Fibroblast of lung (primary cell): ENCODE data around the gene CCP110. TPM values are rescaled to one million over a fixed set of nuclear protein-coding genes. Genes with fewer than 3 reads are reported as not detected.

Experiments
- DNase-seq, 2 donors: peaks; one replicate each; pipeline versions ENCODE4 v3.0.0 to v3.0.0-alpha.2; 2010; ENCODE audit warnings: low read depth in 2 of 2
- H2AFZ ChIP-seq: 2 replicates; pipeline ENCODE4 v1.5.1; 2012; ENCODE audit warnings: low read length, control low read depth, inconsistent platforms
- H3K27ac ChIP-seq: 2 replicates; pipeline ENCODE4 v1.5.1; 2011; ENCODE audit warnings: low read length, control low read depth; ENCODE audit not compliant: insufficient read depth
- H3K27me3 ChIP-seq: 2 replicates; pipeline ENCODE4 v1.5.1; 2011; ENCODE audit warnings: mild to moderate bottlenecking, low read length; ENCODE audit not compliant: control insufficient read depth, insufficient read depth
- H3K36me3 ChIP-seq: 2 replicates; pipeline ENCODE4 v1.5.1; 2011; ENCODE audit warnings: low read length; ENCODE audit not compliant: control insufficient read depth, insufficient read depth
- H3K4me1 ChIP-seq: 2 replicates; pipeline ENCODE4 v1.5.1; 2011; ENCODE audit warnings: low read length; ENCODE audit not compliant: control insufficient read depth, insufficient read depth; ENCODE audit errors: extremely low read depth
- H3K4me2 ChIP-seq: 2 replicates; pipeline ENCODE4 v1.5.1; 2011; ENCODE audit warnings: low read length, control low read depth; ENCODE audit not compliant: insufficient read depth; ENCODE audit errors: extremely low read depth
- H3K4me3 ChIP-seq, 4 experiments: fragments of 200-600 bp in 1 of 4; sonication (generic) in 1 of 4; replicated peaks in 1 of 4; 2 replicates each; pipeline ENCODE4 v1.5.1; 2011 to 2016; ENCODE audit warnings: low read length in 4 of 4, low read depth in 3 of 4, mild to moderate bottlenecking in 3 of 4, control low read depth in 2 of 4, inconsistent platforms in 1 of 4, mixed read lengths in 1 of 4; ENCODE audit not compliant: insufficient read depth in 1 of 4; ENCODE audit errors: control extremely low read depth in 1 of 4
- H3K79me2 ChIP-seq: 2 replicates; pipeline ENCODE4 v1.5.1; 2012; ENCODE audit warnings: mild to moderate bottlenecking, low read length, inconsistent platforms; ENCODE audit not compliant: control insufficient read depth, insufficient read depth
- H3K9ac ChIP-seq: 2 replicates; pipeline ENCODE4 v1.5.1; 2011; ENCODE audit warnings: mild to moderate bottlenecking, low read length, control low read depth; ENCODE audit not compliant: insufficient read depth
- H3K9me3 ChIP-seq: 2 replicates; pipeline ENCODE4 v1.5.1; 2012; ENCODE audit warnings: low read depth, low read length; ENCODE audit not compliant: control insufficient read depth, insufficient read depth
- H4K20me1 ChIP-seq: 2 replicates; pipeline ENCODE4 v1.5.1; 2011; ENCODE audit warnings: low read length; ENCODE audit not compliant: control insufficient read depth, insufficient read depth; ENCODE audit errors: extremely low read depth
- CTCF ChIP-seq, 2 donors: IDR thresholded peaks in 1 of 2; conservative IDR thresholded peaks in 1 of 2; 1 replicate in 1 of 2; 2 replicates in 1 of 2; pipeline ENCODE4 v1.5.1; 2011 to 2012; ENCODE audit warnings: low read length in 2 of 2, control low read depth in 1 of 2, inconsistent platforms in 1 of 2, low read depth in 1 of 2, mild to moderate bottlenecking in 1 of 2
- EZH2 ChIP-seq: IDR thresholded peaks from 2 replicates; pipeline ENCODE4 v1.5.1; 2012; ENCODE audit warnings: low read length, control low read depth, mild to moderate bottlenecking; ENCODE audit errors: missing control alignments
- polyA plus RNA-seq, 2 donors: library from polyadenylated mRNA; depleted of rRNA in 1 of 2; stranded (reverse) in 1 of 2; unstranded in 1 of 2; fragments of >200 nt; gene quantifications; 2 replicates each; pipeline ENCODE4 v1.2.1, GENCODE V29; 2011 to 2012; ENCODE audit warnings: missing spikeins in 1 of 2
- total RNA-seq: library from RNA; depleted of rRNA; stranded (reverse); fragments of >200 nt; gene quantifications from 2 replicates; pipeline ENCODE4 v1.2.1, GENCODE V29; 2014

CCP110 gene
- total and polyA plus RNA-seq, 2 donors (not counting 1 experiment from before 2014, with no cell fraction given) = 8.8 to 14.0 TPM

GRCh38 chr16:19521471-19522396, 2.0 kb upstream of the CCP110 start, which contains the start of gene GDE1:
Gene GDE1 (minus strand): TSS chr16:19522098. CDS start chr16:19521964, 134 bp downstream.
- Histone ChIP-seq H4K20me1 (no peaks in the 10 kb centered on the region), H3K4me1 (peaks cover 4% of the 10 kb centered on the region), H3K79me2 (peaks cover 30% of the 10 kb centered on the region), H3K27me3 (no peaks in the 10 kb centered on the region), H3K36me3 (no peaks in the 10 kb centered on the region), H2AFZ (peak within 1 kb of the TSS; percentile 85), H3K4me2 (peak within 1 kb of the TSS; percentile 86), H3K27ac (peak within 1 kb of the TSS; percentile 76), H3K4me3 (peak within 1 kb of the TSS; percentile 60 to 89 (median 68)), H3K9ac (peak within 1 kb of the TSS; percentile 74), H3K9me3 (no peaks in the 10 kb centered on the region)
- peak; percentile 85 for DNase-seq
- peak; percentile 33 to 44 for TF ChIP-seq CTCF (conservative IDR thresholded peaks at IDR 0.05 in 1 of 2, IDR thresholded peaks at IDR 0.05 in 1 of 2; ENCODE audit: low read depth in 1 of 2, low read length in 2 of 2)
- no peak for TF ChIP-seq EZH2

GRCh38 chr16:19522397-19522732, 1.4 kb upstream of the CCP110 start:
- no peaks in the 10 kb centered on the region for H3K9me3 ChIP-seq
- no peaks in the 10 kb centered on the region for H3K27me3 ChIP-seq
- H3K79me2 ChIP-seq = peaks cover 34% of the 10 kb centered on the region
- H3K4me1 ChIP-seq = peaks cover 4% of the 10 kb centered on the region
- peak overlapping the region in 2 of 4 experiments; percentile 23 to 89 for H3K4me3 ChIP-seq
- peak overlapping the region; percentile 85 for H2AFZ ChIP-seq
- no peak for DNase-seq
- no peak for TF ChIP-seq EZH2
- peak overlapping the region; percentile 15 for H3K27ac ChIP-seq
- no peaks in the 10 kb centered on the region for H3K36me3 ChIP-seq
- H4K20me1 ChIP-seq = no peaks in the 10 kb centered on the region
- H3K4me2 ChIP-seq = no peak overlapping the region
- no peak overlapping the region for H3K9ac ChIP-seq

- Histone ChIP-seq H2AFZ (no peak overlapping the region), H4K20me1 (no peaks in the 10 kb centered on the region), H3K4me1 (peaks cover 4% of the 10 kb centered on the region), H3K36me3 (no peaks in the 10 kb centered on the region), H3K9ac (no peak overlapping the region), H3K79me2 (peaks cover 34% of the 10 kb centered on the region), H3K9me3 (no peaks in the 10 kb centered on the region), H3K4me2 (no peak overlapping the region), H3K27me3 (no peaks in the 10 kb centered on the region), H3K4me3 (no peak overlapping the region), H3K27ac (no peak overlapping the region)
- TF ChIP-seq EZH2 = no peak
- TF ChIP-seq CTCF (conservative IDR thresholded peaks at IDR 0.05 in 1 of 2, IDR thresholded peaks at IDR 0.05 in 1 of 2; ENCODE audit: low read depth in 1 of 2, low read length in 2 of 2) = no peak
- DNase-seq = no peak
These were observed 982 bp upstream of the CCP110 start for GRCh38 chr16:19522760-19523159.
